Measurements from ENCODE around the gene SMCO2.

DNA sequence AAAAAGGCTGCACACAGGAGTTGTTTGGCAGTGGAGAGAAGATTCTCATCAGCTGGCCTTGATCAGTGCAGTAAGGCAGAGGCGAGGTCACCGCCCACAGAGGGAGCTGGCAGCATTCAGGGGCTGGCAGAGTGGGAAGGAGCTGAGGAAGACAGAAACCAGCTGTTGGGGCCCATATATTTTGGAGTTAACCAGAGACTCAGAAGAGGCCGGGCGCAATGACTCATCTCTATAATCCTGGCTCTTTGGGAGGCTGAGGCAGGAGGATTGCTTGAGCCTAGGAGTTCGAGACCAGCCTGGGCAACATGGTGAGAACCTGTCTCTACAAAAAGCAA, 17.7 kb downstream of the SMCO2 start:
- TF ChIP-seq, protein P1, sequence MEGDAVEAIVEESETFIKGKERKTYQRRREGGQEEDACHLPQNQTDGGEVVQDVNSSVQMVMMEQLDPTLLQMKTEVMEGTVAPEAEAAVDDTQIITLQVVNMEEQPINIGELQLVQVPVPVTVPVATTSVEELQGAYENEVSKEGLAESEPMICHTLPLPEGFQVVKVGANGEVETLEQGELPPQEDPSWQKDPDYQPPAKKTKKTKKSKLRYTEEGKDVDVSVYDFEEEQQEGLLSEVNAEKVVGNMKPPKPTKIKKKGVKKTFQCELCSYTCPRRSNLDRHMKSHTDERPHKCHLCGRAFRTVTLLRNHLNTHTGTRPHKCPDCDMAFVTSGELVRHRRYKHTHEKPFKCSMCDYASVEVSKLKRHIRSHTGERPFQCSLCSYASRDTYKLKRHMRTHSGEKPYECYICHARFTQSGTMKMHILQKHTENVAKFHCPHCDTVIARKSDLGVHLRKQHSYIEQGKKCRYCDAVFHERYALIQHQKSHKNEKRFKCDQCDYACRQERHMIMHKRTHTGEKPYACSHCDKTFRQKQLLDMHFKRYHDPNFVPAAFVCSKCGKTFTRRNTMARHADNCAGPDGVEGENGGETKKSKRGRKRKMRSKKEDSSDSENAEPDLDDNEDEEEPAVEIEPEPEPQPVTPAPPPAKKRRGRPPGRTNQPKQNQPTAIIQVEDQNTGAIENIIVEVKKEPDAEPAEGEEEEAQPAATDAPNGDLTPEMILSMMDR (conservative IDR thresholded peaks at IDR 0.05; ENCODE audit: low read depth, low read length): no peak
- TF ChIP-seq EZH2phosphoT487 (IDR thresholded peaks at IDR 0.05; ENCODE audit: borderline replicate concordance, low read length): no peak
